CD4-positive, alpha-beta T cell treated with Interleukin-15 for 4 hours (primary cell): ENCODE measurements around the gene ESPNL.

Experiments used
- DNase-seq: peaks from one replicate; pipeline ENCODE4 v3.0.0-alpha.2; 2020; ENCODE audit warnings: low spot score

The ESPNL gene

GRCh38 chr2:238128061-238128440 lies 27.9 kb downstream of the ESPNL start:
- DNase-seq: no peak

DNA sequence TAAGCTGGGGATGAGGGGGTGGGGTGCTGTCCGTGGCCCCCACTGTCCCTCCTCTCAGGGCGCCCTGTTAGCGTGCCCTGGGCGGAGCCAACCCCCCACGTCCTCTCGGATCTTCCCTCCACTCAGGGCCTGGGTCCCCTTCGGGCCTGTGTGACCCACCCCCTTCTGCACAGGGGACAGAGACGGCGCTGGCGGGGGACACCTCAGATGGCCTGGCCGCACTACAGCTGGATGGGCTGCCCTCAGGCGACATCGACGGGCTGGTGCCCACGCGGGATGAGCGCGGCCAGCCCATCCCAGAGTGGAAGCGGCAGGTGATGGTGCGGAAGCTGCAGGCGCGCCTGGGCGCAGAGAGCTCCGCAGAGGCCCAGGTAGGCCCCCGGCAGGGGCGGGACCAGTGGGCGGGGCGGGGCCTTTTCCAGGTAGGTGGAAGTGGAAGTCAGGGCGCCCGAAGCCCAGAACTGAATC lies 28.4 kb downstream of the ESPNL start:
- DNase-seq: no peak

- no peak for DNase-seq
These were observed 29.2 kb downstream of the ESPNL start for GRCh38 chr2:238129166-238130010.

- no peak for DNase-seq
These were observed 30.1 kb downstream of the ESPNL start for GRCh38 chr2:238130111-238130695.

DNA sequence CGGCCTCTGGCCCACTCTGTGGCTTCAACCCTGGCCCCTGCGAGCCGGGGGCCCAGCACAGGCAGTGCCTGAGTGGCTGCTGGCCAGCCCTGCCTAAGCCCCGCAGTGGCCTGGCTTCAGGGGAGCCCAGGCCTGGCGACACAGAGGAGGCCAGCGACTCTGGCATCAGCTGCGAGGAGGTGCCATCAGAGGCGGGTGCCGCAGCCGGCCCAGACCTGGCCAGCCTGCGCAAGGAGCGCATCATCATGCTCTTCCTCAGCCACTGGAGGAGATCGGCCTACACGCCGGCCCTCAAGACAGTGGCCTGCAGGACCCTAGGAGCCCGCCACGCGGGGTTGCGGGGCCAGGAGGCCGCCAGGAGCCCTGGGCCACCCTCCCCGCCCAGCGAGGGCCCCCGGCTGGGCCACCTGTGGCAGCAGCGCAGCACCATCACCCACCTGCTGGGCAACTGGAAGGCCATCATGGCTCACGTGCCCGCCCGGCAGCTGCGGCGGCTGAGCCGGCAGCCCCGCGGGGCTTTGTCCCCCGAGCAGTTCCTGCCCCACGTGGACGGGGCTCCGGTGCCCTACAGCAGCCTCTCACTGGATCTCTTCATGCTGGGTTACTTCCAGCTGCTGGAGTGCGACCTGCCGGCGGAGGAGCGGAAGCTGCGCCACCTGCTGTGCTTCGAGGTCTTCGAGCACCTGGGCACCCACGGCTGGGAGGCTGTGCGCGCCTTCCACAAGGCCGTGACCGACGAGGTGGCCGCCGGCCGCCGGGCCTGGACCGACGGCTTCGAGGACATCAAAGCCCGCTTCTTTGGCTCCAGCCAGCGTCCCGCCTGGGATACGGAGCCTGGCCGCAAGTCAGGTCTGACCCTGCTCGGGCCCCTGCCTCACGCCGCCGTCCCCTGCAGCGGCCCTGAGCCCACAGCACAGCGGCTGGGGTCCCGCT lies 30.8 kb downstream of the ESPNL start:
- no peak for DNase-seq

DNA sequence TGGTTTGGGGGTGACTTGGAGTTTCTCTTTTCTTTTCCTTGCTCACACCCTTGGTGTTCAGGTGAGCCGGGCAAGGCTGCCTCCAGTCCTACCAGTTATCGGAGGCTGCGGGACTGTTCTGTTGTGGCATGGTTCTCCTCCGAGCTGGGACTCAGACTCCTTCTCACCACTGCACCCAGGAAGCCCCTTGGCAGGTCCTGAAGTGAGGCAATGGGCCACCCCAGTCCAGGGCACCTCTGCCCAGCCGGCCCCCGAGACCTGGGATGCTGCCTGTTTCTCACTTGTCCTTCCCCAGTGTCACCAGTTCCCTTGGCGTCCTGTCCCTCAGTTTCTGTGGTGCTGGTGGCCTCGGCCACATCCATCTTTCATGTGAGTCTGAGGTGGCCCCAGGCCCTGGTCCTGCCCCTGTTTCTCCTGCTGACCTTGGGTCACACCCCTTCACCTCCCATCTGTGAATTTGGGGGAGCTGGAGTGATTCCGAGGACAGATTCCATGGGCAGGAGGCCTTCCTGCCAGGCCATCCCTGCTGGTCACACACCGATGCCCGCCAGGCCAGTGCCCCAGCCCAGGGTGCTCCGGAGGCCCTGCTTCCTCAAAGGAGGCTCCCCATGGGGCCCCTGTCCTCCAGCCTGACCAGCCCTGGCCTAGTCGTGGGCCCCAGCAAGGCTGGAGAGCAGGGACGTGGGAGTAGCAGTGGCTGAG lies 31.8 kb downstream of the ESPNL start:
- no peak for DNase-seq

DNA sequence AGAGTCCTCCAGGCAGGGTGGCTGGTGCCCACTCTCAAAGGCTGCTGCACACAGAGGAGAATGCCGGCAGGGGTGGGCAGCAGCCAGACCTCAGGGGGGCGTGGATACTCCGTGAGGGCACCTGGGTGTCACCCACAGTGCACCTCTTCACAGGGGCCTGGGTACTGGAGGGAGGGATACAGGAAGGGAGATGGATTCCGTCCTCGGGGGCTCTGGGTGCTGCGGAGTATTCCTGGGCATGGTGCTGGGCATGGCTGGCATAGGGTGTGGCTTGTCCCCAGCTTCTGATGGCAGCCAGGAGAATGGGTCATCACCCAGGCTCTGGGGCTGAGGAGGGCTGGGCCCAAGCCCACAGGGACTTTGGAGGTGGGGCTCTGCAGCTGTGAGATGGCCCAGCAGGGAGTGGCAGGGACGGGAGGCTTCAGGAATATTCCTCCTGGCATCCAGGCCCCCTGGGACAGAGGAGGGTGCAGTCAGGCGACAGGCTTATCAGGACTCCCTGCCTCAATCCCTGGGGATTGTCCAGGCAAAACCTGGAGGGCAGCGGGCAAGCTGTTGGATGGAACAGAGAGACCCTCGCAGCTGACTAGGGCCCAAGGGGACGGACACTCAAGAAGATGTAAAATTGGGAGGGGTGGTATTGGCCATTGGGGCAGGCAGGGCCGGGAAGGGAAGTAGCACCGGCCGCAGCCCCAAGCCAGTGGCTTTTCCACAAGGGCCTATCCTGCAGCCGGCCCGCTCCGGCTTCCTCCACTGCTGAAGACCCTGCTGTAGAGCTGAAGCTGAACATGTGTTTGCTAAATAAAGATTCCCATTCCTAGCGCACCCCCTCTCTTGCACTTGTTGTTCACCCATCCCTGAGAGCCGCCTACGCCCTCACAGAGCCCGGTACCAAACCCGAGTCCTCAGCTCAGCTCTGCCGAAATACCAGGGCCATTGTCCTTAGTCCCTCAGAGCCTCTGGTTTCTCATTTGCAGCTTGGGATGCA lies 32.6 kb downstream of the ESPNL start:
- DNase-seq: no peak

DNA sequence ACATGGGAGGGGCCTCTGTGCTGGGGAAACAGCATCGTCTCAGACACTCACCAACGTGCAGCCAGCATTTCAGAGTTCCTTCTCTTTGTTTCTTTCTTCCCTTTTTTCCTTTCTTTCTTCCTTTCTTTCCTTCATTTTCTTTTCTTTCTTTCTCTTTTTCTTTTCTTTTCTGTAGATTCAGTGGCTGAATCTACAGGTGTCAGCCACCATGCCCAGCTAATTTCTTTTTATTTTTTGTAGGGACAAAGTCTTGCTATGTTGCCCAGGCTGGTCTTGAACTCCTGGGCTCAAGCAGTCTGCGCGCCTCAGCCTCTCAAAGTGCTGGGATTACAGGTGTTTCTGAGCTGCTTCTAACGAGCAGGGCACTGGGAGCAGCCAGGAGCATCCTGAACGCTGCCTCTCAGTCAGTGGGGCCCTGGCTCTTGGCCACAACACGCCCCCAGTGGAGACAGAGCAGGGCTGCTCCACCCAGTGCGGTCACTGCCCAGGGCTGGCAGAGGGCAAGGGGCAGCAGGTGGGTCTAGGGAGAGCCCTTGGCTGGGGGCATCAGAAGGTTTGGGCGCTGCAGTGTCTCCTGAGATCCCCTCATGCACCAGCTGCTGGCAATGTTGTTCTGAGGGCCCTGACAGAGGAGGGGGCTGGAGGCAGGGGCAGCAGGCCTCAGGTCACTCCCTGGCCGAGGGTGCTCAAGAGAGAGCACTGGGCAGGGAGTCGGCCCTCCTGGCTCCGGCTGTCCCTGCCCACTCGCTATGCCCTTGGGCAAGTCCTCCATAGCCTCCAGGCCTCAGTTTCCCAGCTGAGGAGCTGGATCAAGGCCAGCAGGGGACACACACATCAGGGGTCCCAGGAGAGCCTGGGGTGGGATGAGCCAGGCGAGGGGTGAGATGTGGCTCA lies 33.6 kb downstream of the ESPNL start:
- DNase-seq: no peak

- no peak for DNase-seq
These were observed 34.2 kb downstream of the ESPNL start for GRCh38 chr2:238134393-238134785.

DNA sequence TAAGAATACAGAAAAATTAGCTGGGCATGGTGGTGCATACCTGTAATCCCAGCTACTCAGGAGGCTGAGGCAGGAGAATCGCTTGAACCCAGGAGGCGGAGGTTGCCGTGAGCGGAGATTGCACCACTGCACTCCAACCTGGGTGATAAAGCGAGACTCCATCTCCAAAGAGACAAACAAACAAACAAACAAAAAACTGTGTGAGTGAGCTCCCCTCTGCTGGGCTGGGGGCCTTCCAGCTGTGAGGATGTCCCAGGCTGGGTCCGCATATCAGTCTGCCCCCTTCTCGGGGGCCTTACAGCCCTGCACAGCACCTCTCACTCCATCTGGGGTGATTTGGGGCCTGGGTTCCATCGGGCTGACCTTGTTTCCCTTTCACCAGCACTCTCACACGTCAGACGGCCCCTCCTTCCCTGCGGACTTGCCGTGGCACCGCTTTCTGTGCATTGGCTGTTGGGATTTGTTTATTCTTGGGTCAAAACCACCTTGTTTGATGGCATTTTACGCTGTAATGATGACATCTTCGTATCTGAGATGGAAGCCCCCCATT lies 35.5 kb downstream of the ESPNL start:
- DNase-seq: no peak

DNA sequence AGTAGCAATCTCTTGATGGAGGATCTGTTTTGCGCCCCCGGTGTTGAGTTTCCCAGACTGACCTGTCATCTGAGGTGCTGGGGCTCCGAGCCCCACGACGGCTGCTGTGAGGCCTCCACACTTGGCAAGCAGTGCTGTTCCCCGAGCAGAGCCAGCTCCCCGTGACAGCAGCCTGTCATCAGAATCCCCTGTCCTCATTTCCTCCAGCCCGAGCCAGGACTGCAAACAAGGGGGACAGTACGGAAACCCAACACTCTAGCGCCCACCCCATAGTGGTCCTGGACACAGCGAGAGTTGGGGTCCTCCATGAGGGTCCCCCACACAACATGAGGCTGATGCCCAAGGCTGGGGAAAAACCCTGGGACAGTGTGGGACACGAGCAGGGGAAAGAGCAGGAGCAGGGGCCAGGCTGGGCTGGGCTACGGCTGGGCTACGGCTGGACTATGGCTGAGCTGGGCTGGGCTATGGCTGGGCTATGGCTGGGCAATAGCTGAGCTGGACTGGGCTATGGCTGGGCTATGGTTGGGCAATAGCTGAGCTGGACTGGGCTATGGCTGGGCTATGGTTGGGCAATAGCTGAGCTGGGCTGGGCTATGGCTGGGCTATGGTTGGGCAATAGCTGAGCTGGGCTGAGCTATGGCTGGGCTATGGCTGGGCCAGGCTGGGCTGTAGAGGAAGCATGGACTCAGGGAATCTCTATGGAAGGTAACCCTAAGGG lies 36.8 kb downstream of the ESPNL start:
- DNase-seq: no peak

GRCh38 chr2:238137885-238138284 lies 37.7 kb downstream of the ESPNL start:
- no peak for DNase-seq

GRCh38 chr2:238138331-238139195 lies 38.4 kb downstream of the ESPNL start, which contains the start of gene KLHL30:
Gene KLHL30 (plus strand): TSS chr2:238138668. CDS start chr2:238140755, 2,087 bp downstream.
- DNase-seq: no peak

DNA sequence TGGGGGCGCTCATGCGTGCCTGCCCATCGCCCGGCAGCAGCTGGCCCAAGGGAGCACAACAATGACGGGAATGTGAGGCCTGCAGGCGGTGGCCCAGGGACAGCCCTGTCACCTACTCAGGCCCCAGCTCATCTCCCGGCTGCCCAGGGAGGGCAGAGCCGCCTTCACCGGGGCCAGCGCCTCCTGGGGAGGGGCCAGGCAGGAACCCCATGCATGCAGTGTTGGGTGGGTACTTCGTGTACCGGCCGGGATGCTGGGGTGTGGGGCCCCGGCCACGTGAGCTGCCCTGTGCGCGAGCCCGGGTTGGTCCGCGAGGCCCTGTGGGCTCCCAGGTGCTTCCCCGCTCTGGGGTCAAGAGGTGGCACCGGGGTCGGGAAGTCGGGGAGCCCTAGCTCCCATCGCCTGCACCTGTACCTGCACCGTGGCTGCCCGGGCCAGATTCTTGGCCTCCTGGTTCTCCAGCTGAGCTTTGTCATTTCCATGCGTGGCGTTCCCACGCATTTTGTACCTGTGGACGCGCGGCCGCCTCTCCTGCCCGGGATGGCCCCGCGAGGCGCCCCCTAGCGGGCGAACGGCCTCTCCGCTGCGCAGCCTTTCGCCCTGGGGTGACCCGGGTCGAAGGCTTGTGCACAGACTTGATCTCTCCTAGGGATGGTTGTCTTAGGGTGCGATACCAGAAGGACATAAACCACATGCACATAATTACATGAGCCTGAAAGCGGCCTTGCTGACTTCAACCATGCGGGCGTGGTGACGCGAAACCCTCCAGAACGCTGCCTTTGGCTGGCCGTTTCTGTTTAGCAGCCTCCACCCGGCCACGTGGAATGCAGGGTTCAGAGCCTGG lies 39.3 kb downstream of the ESPNL start:
- peak; percentile 21 for DNase-seq

GRCh38 chr2:238140040-238140439 lies 39.9 kb downstream of the ESPNL start:
- DNase-seq: no peak

GRCh38 chr2:238140721-238141540 lies 40.8 kb downstream of the ESPNL start:
- DNase-seq: no peak
